IPS-15b (cell line): Measurements from ENCODE around the gene MYOF.

ENCODE experiments used
- H3K27me3 ChIP-seq: one replicate; pipeline ENCODE4 v1.6.1; 2013; ENCODE audit warnings: low read length; ENCODE audit not compliant: control insufficient read depth, insufficient read depth
- H3K36me3 ChIP-seq: one replicate; pipeline ENCODE4 v1.6.1; 2013; ENCODE audit warnings: low read length; ENCODE audit not compliant: control insufficient read depth, insufficient read depth
- H3K4me1 ChIP-seq: one replicate; pipeline ENCODE4 v1.6.1; 2013; ENCODE audit warnings: mild to moderate bottlenecking, low read length; ENCODE audit not compliant: control insufficient read depth, insufficient read depth
- H3K4me3 ChIP-seq: one replicate; pipeline ENCODE4 v1.5.1; 2013; ENCODE audit warnings: low read depth, low read length
- H3K9ac ChIP-seq: one replicate; pipeline ENCODE4 v1.6.1; 2013; ENCODE audit warnings: low read depth, mild to moderate bottlenecking, low read length
- H3K9me3 ChIP-seq: one replicate; pipeline ENCODE4 v1.6.1; 2013; ENCODE audit warnings: mild to moderate bottlenecking, low read length; ENCODE audit not compliant: control insufficient read depth, insufficient read depth

Gene MYOF, protein sequence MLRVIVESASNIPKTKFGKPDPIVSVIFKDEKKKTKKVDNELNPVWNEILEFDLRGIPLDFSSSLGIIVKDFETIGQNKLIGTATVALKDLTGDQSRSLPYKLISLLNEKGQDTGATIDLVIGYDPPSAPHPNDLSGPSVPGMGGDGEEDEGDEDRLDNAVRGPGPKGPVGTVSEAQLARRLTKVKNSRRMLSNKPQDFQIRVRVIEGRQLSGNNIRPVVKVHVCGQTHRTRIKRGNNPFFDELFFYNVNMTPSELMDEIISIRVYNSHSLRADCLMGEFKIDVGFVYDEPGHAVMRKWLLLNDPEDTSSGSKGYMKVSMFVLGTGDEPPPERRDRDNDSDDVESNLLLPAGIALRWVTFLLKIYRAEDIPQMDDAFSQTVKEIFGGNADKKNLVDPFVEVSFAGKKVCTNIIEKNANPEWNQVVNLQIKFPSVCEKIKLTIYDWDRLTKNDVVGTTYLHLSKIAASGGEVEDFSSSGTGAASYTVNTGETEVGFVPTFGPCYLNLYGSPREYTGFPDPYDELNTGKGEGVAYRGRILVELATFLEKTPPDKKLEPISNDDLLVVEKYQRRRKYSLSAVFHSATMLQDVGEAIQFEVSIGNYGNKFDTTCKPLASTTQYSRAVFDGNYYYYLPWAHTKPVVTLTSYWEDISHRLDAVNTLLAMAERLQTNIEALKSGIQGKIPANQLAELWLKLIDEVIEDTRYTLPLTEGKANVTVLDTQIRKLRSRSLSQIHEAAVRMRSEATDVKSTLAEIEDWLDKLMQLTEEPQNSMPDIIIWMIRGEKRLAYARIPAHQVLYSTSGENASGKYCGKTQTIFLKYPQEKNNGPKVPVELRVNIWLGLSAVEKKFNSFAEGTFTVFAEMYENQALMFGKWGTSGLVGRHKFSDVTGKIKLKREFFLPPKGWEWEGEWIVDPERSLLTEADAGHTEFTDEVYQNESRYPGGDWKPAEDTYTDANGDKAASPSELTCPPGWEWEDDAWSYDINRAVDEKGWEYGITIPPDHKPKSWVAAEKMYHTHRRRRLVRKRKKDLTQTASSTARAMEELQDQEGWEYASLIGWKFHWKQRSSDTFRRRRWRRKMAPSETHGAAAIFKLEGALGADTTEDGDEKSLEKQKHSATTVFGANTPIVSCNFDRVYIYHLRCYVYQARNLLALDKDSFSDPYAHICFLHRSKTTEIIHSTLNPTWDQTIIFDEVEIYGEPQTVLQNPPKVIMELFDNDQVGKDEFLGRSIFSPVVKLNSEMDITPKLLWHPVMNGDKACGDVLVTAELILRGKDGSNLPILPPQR (N-terminal part only)

GRCh38 chr10:93482145-93482834, at the start of gene MYOF:
Gene MYOF, minus strand, starts transcription at chr10:93482334. Its CDS starts 140 bp downstream, at chr10:93482194.
- Histone ChIP-seq H3K9ac (peak within 1 kb of the TSS; percentile 89), H3K4me1 (peaks cover 4% of the 10 kb centered on the region), H3K9me3 (no peaks in the 10 kb centered on the region), H3K27me3 (peaks cover 3% of the 10 kb centered on the region), H3K4me3 (peak within 1 kb of the TSS; percentile 74), H3K36me3 (no peaks in the 10 kb centered on the region)

DNA sequence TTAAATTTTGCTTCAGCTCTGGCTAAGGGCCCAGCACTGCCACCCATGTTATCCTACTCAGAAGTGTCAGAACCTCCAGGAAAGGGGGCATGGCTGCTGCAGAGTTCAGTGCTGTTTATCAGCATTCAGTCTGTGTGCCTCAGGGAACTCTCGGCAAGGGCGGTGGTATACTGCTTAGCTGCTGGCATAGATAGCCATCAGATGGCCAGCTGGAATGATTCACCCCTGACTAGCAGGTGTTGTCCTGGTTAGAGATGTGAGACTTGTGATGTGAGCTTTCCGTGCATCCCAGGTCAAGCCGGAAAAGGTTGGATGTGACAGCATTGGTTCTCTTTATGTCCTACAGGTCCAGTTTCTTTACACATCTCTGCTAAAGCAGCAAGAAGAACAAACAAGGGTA, 36.4 kb upstream of the MYOF start:
- H3K36me3 ChIP-seq = peaks cover 26% of the 10 kb centered on the region
- H3K4me3 ChIP-seq = no peak overlapping the region
- no peaks in the 10 kb centered on the region for H3K9me3 ChIP-seq
- no peak overlapping the region for H3K9ac ChIP-seq
- no peaks in the 10 kb centered on the region for H3K4me1 ChIP-seq
- H3K27me3 ChIP-seq = no peaks in the 10 kb centered on the region

DNA sequence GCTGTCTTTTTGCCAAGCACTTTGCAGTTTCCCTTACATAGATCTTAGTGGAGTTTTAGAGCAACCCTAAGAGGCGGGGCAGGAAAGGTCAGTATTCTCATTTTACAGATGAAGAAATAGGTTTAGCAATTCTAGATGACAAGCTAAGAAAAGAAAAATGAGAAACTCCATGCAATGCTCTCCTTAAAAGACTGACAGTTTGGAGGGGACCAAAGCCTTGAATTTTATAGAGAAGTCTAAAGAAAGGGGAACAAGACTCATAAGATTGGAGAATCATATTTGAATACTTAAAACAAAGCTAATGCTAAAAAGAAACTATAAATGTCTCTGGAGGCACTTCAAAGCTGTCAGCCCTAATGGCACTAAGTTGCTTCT, 33.9 kb upstream of the MYOF start:
- Histone ChIP-seq H3K27me3 (no peaks in the 10 kb centered on the region), H3K9me3 (no peaks in the 10 kb centered on the region), H3K4me1 (peaks cover 5% of the 10 kb centered on the region), H3K36me3 (peaks cover 23% of the 10 kb centered on the region), H3K9ac (no peak overlapping the region), H3K4me3 (no peak overlapping the region)

GRCh38 chr10:93515071-93516005, 33.2 kb upstream of the MYOF start:
- Histone ChIP-seq H3K4me3 (no peak overlapping the region), H3K9me3 (no peaks in the 10 kb centered on the region), H3K9ac (no peak overlapping the region), H3K36me3 (peaks cover 21% of the 10 kb centered on the region), H3K4me1 (peaks cover 5% of the 10 kb centered on the region), H3K27me3 (no peaks in the 10 kb centered on the region)

GRCh38 chr10:93514521-93514920, 32.4 kb upstream of the MYOF start:
- H3K27me3 ChIP-seq = no peaks in the 10 kb centered on the region
- peaks cover 5% of the 10 kb centered on the region for H3K4me1 ChIP-seq
- H3K9ac ChIP-seq = no peak overlapping the region
- H3K9me3 ChIP-seq = no peaks in the 10 kb centered on the region
- H3K36me3 ChIP-seq = peaks cover 15% of the 10 kb centered on the region
- H3K4me3 ChIP-seq = no peak overlapping the region

GRCh38 chr10:93513091-93513490, 31.0 kb upstream of the MYOF start:
- Histone ChIP-seq H3K36me3 (peaks cover 7% of the 10 kb centered on the region), H3K4me3 (no peak overlapping the region), H3K4me1 (peaks cover 5% of the 10 kb centered on the region), H3K9ac (no peak overlapping the region), H3K9me3 (no peaks in the 10 kb centered on the region), H3K27me3 (no peaks in the 10 kb centered on the region)

GRCh38 chr10:93512565-93512964, 30.4 kb upstream of the MYOF start:
- H3K4me3 ChIP-seq = no peak overlapping the region
- no peaks in the 10 kb centered on the region for H3K9me3 ChIP-seq
- H3K9ac ChIP-seq = no peak overlapping the region
- peaks cover 7% of the 10 kb centered on the region for H3K36me3 ChIP-seq
- peaks cover 5% of the 10 kb centered on the region for H3K4me1 ChIP-seq
- H3K27me3 ChIP-seq = no peaks in the 10 kb centered on the region

GRCh38 chr10:93509816-93510215, 27.7 kb upstream of the MYOF start:
- no peaks in the 10 kb centered on the region for H3K9me3 ChIP-seq
- H3K36me3 ChIP-seq = peaks cover 6% of the 10 kb centered on the region
- no peak overlapping the region for H3K9ac ChIP-seq
- no peaks in the 10 kb centered on the region for H3K27me3 ChIP-seq
- H3K4me1 ChIP-seq = peaks cover 5% of the 10 kb centered on the region
- no peak overlapping the region for H3K4me3 ChIP-seq

GRCh38 chr10:93505075-93505474, 22.9 kb upstream of the MYOF start:
- Histone ChIP-seq H3K27me3 (no peaks in the 10 kb centered on the region), H3K9me3 (no peaks in the 10 kb centered on the region), H3K9ac (no peak overlapping the region), H3K4me3 (no peak overlapping the region), H3K36me3 (peaks cover 6% of the 10 kb centered on the region), H3K4me1 (no peaks in the 10 kb centered on the region)

DNA sequence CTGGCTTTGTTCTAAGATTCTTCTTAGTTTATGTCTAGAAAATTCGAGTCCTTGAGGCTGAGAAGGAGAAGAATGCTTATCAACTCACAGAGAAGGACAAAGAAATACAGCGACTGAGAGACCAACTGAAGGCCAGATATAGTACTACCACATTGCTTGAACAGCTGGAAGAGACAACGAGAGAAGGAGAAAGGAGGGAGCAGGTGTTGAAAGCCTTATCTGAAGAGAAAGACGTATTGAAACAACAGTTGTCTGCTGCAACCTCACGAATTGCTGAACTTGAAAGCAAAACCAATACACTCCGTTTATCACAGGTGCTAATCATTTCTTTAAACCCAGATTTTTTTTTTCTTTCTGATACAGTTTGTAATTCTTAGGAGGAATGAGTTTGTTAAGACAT, 20.9 kb upstream of the MYOF start:
- Histone ChIP-seq H3K4me3 (no peak overlapping the region), H3K4me1 (no peaks in the 10 kb centered on the region), H3K9ac (no peak overlapping the region), H3K27me3 (no peaks in the 10 kb centered on the region), H3K36me3 (peaks cover 3% of the 10 kb centered on the region), H3K9me3 (no peaks in the 10 kb centered on the region)
